ENCODE measurements around the gene CEP112. TPM values are rescaled to one million over a fixed set of nuclear protein-coding genes. Genes with fewer than 3 reads are reported as not detected.
A peak's percentile ranks its signal among the peaks of the same experiment; 100 is the strongest.

Gene CEP112
- total and polyA plus RNA-seq, 2 of the 8 experiments (the other 6 are each of a cell fraction or from before 2014, with no cell fraction given), result 0.62 to 3.1 TPM

DNA sequence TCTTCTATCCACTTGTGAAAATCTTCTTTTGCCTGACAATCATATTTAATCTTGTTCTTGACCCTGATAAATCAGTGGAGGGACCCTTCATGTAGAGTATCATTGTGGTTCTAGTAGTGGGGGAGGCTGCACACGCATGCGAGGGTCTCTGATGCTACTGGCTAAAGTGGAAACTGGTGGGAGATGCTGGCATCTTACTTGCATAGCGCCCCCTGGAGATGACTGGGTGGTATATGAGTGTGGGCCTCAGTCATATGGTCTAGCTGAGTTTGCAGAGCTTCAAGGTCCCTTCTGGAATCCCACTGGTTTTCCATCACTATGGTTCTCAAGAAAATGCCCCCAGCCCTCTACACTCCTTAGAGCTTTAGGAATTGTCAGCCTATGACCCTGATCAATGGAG, 394.1 kb downstream of the CEP112 start (continued):
- TF ChIP-seq, protein P1, sequence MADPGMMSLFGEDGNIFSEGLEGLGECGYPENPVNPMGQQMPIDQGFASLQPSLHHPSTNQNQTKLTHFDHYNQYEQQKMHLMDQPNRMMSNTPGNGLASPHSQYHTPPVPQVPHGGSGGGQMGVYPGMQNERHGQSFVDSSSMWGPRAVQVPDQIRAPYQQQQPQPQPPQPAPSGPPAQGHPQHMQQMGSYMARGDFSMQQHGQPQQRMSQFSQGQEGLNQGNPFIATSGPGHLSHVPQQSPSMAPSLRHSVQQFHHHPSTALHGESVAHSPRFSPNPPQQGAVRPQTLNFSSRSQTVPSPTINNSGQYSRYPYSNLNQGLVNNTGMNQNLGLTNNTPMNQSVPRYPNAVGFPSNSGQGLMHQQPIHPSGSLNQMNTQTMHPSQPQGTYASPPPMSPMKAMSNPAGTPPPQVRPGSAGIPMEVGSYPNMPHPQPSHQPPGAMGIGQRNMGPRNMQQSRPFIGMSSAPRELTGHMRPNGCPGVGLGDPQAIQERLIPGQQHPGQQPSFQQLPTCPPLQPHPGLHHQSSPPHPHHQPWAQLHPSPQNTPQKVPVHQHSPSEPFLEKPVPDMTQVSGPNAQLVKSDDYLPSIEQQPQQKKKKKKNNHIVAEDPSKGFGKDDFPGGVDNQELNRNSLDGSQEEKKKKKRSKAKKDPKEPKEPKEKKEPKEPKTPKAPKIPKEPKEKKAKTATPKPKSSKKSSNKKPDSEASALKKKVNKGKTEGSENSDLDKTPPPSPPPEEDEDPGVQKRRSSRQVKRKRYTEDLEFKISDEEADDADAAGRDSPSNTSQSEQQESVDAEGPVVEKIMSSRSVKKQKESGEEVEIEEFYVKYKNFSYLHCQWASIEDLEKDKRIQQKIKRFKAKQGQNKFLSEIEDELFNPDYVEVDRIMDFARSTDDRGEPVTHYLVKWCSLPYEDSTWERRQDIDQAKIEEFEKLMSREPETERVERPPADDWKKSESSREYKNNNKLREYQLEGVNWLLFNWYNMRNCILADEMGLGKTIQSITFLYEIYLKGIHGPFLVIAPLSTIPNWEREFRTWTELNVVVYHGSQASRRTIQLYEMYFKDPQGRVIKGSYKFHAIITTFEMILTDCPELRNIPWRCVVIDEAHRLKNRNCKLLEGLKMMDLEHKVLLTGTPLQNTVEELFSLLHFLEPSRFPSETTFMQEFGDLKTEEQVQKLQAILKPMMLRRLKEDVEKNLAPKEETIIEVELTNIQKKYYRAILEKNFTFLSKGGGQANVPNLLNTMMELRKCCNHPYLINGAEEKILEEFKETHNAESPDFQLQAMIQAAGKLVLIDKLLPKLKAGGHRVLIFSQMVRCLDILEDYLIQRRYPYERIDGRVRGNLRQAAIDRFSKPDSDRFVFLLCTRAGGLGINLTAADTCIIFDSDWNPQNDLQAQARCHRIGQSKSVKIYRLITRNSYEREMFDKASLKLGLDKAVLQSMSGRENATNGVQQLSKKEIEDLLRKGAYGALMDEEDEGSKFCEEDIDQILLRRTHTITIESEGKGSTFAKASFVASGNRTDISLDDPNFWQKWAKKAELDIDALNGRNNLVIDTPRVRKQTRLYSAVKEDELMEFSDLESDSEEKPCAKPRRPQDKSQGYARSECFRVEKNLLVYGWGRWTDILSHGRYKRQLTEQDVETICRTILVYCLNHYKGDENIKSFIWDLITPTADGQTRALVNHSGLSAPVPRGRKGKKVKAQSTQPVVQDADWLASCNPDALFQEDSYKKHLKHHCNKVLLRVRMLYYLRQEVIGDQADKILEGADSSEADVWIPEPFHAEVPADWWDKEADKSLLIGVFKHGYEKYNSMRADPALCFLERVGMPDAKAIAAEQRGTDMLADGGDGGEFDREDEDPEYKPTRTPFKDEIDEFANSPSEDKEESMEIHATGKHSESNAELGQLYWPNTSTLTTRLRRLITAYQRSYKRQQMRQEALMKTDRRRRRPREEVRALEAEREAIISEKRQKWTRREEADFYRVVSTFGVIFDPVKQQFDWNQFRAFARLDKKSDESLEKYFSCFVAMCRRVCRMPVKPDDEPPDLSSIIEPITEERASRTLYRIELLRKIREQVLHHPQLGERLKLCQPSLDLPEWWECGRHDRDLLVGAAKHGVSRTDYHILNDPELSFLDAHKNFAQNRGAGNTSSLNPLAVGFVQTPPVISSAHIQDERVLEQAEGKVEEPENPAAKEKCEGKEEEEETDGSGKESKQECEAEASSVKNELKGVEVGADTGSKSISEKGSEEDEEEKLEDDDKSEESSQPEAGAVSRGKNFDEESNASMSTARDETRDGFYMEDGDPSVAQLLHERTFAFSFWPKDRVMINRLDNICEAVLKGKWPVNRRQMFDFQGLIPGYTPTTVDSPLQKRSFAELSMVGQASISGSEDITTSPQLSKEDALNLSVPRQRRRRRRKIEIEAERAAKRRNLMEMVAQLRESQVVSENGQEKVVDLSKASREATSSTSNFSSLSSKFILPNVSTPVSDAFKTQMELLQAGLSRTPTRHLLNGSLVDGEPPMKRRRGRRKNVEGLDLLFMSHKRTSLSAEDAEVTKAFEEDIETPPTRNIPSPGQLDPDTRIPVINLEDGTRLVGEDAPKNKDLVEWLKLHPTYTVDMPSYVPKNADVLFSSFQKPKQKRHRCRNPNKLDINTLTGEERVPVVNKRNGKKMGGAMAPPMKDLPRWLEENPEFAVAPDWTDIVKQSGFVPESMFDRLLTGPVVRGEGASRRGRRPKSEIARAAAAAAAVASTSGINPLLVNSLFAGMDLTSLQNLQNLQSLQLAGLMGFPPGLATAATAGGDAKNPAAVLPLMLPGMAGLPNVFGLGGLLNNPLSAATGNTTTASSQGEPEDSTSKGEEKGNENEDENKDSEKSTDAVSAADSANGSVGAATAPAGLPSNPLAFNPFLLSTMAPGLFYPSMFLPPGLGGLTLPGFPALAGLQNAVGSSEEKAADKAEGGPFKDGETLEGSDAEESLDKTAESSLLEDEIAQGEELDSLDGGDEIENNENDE (IDR thresholded peaks at IDR 0.05; ENCODE audit: insufficient replicate concordance, low read length), result no peak
- TF ChIP-seq, protein P2, sequence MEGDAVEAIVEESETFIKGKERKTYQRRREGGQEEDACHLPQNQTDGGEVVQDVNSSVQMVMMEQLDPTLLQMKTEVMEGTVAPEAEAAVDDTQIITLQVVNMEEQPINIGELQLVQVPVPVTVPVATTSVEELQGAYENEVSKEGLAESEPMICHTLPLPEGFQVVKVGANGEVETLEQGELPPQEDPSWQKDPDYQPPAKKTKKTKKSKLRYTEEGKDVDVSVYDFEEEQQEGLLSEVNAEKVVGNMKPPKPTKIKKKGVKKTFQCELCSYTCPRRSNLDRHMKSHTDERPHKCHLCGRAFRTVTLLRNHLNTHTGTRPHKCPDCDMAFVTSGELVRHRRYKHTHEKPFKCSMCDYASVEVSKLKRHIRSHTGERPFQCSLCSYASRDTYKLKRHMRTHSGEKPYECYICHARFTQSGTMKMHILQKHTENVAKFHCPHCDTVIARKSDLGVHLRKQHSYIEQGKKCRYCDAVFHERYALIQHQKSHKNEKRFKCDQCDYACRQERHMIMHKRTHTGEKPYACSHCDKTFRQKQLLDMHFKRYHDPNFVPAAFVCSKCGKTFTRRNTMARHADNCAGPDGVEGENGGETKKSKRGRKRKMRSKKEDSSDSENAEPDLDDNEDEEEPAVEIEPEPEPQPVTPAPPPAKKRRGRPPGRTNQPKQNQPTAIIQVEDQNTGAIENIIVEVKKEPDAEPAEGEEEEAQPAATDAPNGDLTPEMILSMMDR (IDR thresholded peaks at IDR 0.05; ENCODE audit: control extremely low read depth in 1 of 3, insufficient read depth in 1 of 3, low read depth in 1 of 3, low read length in 3 of 3), result peak; percentile 71 to 84 (median 74)
- TF ChIP-seq MAX (IDR thresholded peaks at IDR 0.05), result 0 out of 2 replicates have a peak, but pooled peaks have one; percentile 20
- no peak for TF ChIP-seq CHD1 (IDR thresholded peaks at IDR 0.05; ENCODE audit: low read depth, low read length)
- TF ChIP-seq CBX5 (IDR thresholded peaks at IDR 0.05; ENCODE audit: low read depth, low read length), result no peak
- TF ChIP-seq CTBP2 (IDR thresholded peaks at IDR 0.05; ENCODE audit: borderline replicate concordance, insufficient read depth, insufficient read length, low read length), result no peak
- TF ChIP-seq TEAD4 (IDR thresholded peaks at IDR 0.05; ENCODE audit: low read depth, low read length), result 0 out of 2 replicates have a peak, but pooled peaks have one; percentile 32

All from H1 (cell line).